HG02870 (cell line): Measurements from ENCODE around the gene GLG1.
"Not testable (repeated sequence)": the region's sequence is repeated elsewhere in the genome, so short reads cannot be mapped to it uniquely, and the experiment has no call there.

ENCODE experiments used
- ATAC-seq: cut with Tn5 transposase; IDR thresholded peaks from one replicate; pipeline ENCODE4 v1.9.1; 2021; ENCODE audit warnings: mild to moderate bottlenecking, moderate library complexity; ENCODE audit not compliant: unreplicated experiment

Gene GLG1

GRCh38 chr16:74542911-74543578 is 63.9 kb downstream of the GLG1 start:
- ATAC-seq = not testable (repeated sequence)

GRCh38 chr16:74540663-74541062 is 66.3 kb downstream of the GLG1 start:
- not testable (repeated sequence) for ATAC-seq

GRCh38 chr16:74538801-74539200 is 68.1 kb downstream of the GLG1 start:
- ATAC-seq = not testable (repeated sequence)

- ATAC-seq = not testable (repeated sequence)
These were observed 69.2 kb downstream of the GLG1 start for GRCh38 chr16:74537746-74538145.

- not testable (repeated sequence) for ATAC-seq
These were observed 72.3 kb downstream of the GLG1 start for GRCh38 chr16:74534650-74535049.

- ATAC-seq = no peak
These were observed 82.0 kb downstream of the GLG1 start for GRCh38 chr16:74524926-74525325.

- ATAC-seq = no peak
These were observed 82.8 kb downstream of the GLG1 start for GRCh38 chr16:74524117-74524516.

- ATAC-seq = not testable (repeated sequence)
These were observed 83.2 kb downstream of the GLG1 start for GRCh38 chr16:74523706-74524105.

GRCh38 chr16:74522160-74522559 is 84.8 kb downstream of the GLG1 start:
- no peak for ATAC-seq

- ATAC-seq = no peak
These were observed 85.2 kb downstream of the GLG1 start for GRCh38 chr16:74521691-74522090.

GRCh38 chr16:74518934-74519333 is 88.0 kb downstream of the GLG1 start:
- not testable (repeated sequence) for ATAC-seq

GRCh38 chr16:74511961-74512360 is 95.0 kb downstream of the GLG1 start:
- ATAC-seq = no peak

- ATAC-seq = no peak
These were observed 101.9 kb downstream of the GLG1 start for GRCh38 chr16:74505011-74505410.

- no peak for ATAC-seq
These were observed 103.5 kb downstream of the GLG1 start for GRCh38 chr16:74503412-74503811.

- no peak for ATAC-seq
These were observed 105.1 kb downstream of the GLG1 start for GRCh38 chr16:74501484-74502478.

GRCh38 chr16:74500907-74501306 is 106.0 kb downstream of the GLG1 start:
- no peak for ATAC-seq

GRCh38 chr16:74499114-74499513 is 107.8 kb downstream of the GLG1 start:
- no peak for ATAC-seq

GRCh38 chr16:74497761-74498160 is 109.2 kb downstream of the GLG1 start:
- no peak for ATAC-seq

- ATAC-seq = no peak
These were observed 110.9 kb downstream of the GLG1 start for GRCh38 chr16:74496054-74496453.

- no peak for ATAC-seq
These were observed 113.9 kb downstream of the GLG1 start for GRCh38 chr16:74492976-74493375.

GRCh38 chr16:74487634-74488495 is 119.0 kb downstream of the GLG1 start:
- ATAC-seq = no peak
